ENCODE results near the gene TMEM201.

Gene TMEM201

GRCh38 chr1:9580942-9581341 is 7.8 kb upstream of the TMEM201 start:
- DNase-seq: no peak

- DNase-seq: no peak
Observed at GRCh38 chr1:9586147-9586766, 2.5 kb upstream of the TMEM201 start.

DNA sequence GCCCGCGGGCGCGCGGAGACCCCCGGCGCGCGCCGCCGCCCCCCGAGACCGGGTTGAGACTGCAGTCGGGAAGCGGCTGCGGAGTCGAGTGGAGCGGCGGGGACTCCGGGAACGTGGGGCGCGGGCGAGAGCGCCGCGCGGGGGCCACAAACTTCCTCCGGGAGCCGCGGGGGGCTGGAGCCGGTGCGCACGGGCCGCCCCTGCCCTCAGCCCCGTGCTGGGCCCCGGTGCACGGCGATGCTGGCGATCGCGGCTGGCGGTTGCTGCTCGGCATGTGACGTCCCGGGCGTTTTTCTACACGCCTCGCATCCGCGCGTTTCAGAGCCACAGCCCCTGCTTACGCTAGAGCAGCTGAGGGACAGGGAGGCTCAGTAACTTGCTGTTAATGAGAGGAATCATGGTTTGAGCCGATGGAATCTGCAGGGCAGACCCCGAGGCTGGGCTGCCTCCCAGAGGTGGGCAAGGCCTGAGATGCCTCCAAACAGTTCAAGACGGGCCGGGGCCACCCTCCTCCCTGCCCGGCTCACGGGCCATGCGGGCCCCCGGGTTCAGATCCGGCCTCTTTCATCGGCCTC is 520 bp downstream of the TMEM201 start:
- DNase-seq: no peak

DNA sequence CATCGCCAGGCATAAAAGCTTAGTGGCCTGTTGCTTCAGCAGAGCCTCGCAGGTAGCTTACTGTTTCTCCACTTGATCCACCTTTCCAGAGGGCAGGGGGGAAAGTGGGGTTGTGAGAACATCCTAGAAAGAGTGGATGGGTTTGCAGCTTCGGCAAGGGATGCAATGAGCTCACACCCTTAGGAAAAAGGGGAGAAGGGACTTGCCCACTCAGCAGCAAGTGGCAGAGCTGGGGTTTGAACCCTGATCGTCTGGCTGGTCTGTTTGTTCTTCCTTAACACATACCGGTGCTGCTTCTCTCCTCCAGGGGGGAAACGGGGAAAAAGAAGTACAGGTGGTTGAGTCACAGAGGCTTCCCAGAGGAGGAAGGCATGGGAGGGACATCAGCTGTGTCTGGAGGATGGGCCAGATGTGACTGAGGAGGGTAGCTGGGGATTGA is 1.0 kb downstream of the TMEM201 start:
- DNase-seq: no peak

DNA sequence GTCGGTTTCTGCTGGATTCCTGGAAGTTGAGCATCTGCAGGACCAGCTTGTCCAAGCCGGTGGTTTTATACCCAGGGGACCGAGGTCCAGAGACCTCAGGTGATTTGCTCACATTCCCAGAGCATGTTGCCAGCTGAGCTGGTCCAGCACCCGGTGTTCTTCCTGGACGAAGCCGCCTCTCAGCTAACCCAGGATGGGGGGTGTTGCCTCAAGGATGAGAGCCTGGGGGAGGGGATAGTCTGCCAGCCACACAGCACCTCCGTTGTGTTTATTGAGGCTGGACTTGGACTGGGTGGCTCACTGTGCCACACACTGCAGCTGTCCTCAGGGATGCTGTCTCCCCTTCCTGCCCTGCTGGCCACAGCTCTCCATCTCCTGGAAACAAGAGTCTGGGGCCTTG is 1.5 kb downstream of the TMEM201 start:
- no peak for DNase-seq

- DNase-seq: no peak
Observed at GRCh38 chr1:9590945-9591668, 2.4 kb downstream of the TMEM201 start.

DNA sequence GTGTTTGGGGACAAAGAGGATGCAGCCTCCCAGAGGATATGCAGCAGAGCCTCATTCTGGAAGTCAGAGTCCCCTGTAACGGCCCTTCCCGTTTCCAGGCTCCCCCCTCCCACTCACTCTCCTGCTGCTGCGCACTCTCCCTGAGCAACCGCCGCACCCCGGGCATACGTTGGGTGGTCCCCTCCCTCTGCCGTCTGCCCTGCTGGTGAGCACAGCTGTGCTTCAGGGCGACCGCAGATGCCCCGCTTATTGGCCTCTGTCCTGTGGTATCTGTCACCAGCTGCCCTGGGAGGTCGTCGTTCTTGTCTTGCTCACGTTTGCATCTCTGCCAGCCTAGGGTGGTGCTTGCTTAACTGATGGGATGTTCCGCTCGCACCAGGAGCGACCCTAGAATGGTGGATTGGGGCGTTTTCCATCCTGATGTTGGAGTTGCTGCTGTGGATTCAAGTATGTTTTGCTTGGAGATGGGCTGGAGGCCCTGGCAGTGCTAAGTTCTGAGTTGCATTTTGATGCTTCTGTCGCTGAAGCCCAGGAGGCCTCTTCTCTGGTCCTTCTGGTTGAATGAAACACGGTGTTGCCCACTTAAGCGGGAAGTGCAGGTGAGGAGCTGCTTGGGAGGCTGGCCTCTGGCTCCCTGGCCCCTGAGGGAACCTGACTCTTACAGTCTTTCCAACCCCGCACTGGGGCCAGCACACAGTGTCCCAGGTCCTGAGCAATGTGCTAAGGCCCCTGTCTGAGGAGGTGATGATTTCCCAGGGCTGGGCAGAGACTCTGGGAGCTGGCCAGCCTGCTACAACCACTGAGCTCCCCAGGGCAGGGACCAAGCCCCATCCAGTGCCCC is 3.2 kb downstream of the TMEM201 start:
- no peak for DNase-seq

DNA sequence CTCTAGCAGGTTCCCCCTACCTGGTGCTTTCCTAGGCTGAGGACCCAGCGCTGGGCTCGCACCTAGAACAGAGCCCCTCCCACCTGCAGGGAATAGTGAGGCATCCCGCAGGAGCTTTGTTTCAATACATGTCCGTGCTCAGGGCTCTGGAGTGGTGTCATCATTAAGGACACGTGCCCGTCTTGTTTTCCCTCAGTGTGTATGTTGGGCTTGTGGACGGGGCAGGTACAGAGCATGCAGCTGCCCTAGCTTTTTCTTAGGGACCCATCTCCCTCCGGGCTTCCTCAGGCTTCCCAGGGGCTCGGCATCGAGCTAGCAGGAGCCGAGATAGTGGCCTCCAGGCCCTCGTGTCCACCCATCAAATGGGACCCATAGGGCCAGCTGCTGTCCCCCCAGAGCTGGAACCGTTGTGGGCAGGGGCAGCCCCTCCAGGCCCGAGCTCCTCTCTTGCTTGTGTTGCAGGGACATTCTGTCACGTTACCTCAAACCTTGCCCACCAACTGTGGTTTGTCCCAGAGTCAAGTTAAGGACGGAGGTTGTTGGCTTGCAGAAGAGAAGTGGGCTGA is 3.9 kb downstream of the TMEM201 start:
- DNase-seq: no peak

GRCh38 chr1:9593147-9593491 is 4.4 kb downstream of the TMEM201 start:
- DNase-seq: no peak

- DNase-seq: peak; percentile 89
Observed at GRCh38 chr1:9593492-9594465, 5.1 kb downstream of the TMEM201 start.

DNA sequence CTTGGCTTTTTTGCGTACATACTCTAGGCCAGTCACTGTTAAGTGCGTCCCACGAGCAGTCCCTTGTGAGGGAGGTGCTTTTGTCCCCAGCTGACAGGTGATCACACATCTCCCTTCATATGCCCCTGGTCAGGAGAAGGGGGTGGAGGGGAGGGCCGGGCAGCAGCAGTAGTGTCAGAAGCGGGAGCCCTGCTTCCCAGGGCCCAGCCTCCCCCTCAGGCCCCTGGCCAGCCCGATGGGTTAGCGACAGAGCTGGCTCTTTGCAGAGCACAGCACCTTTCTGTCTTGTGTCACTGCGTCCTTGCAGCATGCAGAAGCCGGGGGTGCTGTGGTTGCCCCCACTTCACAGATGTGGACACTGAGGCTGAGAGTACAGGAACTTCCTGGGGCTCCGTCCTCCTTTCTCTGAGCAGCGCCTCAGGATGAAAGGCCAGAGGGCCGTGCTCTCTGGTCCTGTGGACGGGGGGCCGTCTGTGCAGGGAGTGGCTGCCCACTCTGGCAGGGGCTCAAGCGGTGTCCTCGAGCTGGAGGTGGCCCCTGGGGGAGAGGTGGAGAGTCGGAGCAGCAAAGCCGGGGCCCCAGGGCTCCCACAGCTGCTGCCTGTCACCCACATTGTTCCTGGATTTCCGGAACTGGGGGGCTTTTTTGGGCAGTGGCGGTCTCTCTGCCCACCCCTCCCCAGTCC is 5.9 kb downstream of the TMEM201 start:
- DNase-seq: no peak

DNA sequence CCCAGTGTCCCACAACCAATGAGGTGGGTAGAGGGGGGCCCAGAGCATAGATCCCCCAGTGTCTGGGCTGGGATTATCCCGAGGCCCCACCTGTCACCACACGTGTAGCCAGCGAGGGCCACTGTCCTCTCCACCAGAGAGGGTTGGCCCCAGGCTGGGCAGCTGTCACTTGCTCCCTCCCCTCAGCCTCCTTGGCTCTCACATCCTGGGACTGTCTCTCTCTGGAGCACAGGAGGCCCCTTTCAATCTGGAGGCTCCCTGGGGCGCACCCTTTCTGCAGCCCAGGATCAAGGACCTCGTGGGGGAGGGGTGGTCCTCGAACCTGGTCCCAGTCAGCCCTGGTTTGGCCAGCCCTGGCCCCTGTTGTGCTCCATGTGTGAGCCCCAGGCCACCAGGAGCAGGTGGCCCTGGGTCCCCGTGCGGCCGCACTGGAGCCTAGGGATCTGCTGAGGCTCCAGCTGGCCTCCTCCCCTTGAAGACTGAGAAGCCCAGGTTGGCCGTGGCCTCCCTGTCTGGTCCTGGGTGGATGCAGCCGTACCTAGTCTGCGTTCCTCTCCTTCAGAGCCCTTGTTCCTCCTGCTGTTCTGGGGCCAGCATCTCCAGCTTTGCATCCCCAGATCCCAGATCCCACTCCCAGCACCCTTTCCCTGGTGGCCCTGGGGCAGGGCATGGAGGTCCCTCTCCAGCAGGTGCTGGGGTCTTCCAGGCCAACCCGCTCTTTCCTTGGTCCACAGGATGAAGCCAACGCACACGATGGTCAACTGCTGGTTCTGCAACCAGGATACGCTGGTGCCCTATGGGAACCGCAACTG is 6.7 kb downstream of the TMEM201 start:
- no peak for DNase-seq

DNA sequence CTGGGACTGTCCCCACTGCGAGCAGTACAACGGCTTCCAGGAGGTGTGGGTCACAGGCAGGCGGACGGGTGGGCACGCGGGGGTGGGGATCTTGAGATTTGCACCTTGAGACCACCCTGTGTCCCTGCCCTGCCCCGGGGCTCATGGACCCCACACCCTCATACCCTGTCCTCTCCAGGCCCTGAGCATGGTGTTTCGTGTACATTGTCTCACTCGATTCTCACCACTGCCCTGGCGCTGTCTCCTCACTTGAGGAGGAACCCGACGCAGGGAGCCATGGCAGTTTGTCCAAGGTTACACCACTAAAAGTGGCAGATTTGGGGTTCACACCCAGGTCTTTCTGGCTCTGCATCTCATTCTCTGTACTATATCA is 7.2 kb downstream of the TMEM201 start:
- DNase-seq: no peak

DNA sequence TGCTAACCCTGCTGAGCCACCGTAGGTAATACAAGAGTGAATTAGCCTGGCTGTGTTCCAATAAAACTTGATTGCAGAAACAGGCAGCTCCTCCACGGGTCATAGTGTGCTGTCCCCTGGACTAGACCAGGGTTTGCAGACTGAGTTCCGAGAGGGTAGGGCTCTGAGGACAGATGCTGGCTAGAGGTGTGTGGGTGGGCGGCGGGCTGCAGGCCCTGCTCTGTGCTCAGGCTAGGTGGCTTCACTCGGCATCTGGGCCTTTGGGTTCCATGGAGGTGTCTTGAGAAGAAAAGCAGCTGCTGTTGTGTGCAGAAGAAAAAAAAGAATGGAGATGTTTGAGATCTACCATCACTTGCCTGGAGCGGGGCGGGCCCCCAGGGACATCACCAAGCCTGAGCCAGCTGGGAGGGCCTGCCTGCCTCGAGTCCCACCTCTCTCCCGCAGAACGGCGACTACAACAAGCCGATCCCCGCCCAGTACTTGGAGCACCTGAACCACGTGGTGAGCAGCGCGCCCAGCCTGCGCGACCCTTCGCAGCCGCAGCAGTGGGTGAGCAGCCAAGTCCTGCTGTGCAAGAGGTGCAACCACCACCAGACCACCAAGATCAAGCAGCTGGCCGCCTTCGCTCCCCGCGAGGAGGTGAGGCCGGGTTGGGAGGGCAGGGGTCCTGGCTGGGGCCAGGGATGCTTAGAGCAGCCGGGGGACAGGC is 7.9 kb downstream of the TMEM201 start:
- DNase-seq: peak; percentile 17

- DNase-seq: no peak
Observed at GRCh38 chr1:9597361-9598315, 8.9 kb downstream of the TMEM201 start.

- no peak for DNase-seq
Observed at GRCh38 chr1:9598316-9598700, 9.6 kb downstream of the TMEM201 start.

DNA sequence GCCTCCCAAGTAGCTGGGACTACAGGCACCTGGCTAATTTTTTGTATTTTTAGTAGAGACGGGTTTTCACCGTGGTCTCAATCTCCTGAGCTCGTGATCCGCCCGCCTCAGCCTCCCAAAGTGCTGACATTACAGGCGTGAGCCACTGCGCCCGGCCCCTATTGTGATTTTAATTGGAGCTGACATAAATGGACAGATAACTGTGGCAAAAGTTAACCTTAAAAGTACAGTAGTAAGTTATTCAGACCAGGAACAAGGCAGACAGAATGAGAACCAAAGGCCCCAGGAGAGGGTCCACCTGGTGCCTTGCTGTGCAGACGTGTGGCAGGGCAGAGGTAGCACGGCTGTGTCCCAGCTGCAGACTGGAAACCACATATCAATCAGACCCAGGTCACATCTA is 11.0 kb downstream of the TMEM201 start:
- DNase-seq: no peak

Data from NCI-H1105 (cell line).